ENCODE results near the gene CNPY2.

CNPY2 gene

GRCh38 chr12:56299308-56299852, 16.4 kb downstream of the CNPY2 start:
- Histone ChIP-seq H4K20me1 (ENCODE audit: insufficient read depth, low read length, poor library complexity, severe bottlenecking) (peaks cover 33% of the 10 kb centered on the region), H3K9me3 (ENCODE audit: insufficient read depth, low read depth, low read length) (no peaks in the 10 kb centered on the region), H3K36me3 (ENCODE audit: insufficient read depth, low read length) (no peaks in the 10 kb centered on the region), H3F3A (ENCODE audit: low read depth) (no peaks in the 10 kb centered on the region), H3K4me2 (ENCODE audit: low read depth, low read length, poor library complexity, severe bottlenecking) (peak overlapping the region; percentile 84), H3K9me2 (replicated peaks; ENCODE audit: low read depth, low read length) (no peaks in the 10 kb centered on the region), H3K79me2 (ENCODE audit: insufficient read depth, low read length) (peaks cover 67% of the 10 kb centered on the region), H3K27me3 (ENCODE audit: insufficient read depth, low read length, poor library complexity, severe bottlenecking) (no peaks in the 10 kb centered on the region), H3K9ac (ENCODE audit: low read depth, low read length, poor library complexity, severe bottlenecking) (peak overlapping the region; percentile 80), H3K4me1 (ENCODE audit: insufficient read depth, low read length, poor library complexity, severe bottlenecking) (peaks cover 44% of the 10 kb centered on the region), H2AFZ (ENCODE audit: low read length) (peak overlapping the region; percentile 86), H3K4me3 (ENCODE audit: low read length, poor library complexity, severe bottlenecking) (peak overlapping the region; percentile 95)
- no peak for TF ChIP-seq CTCF (conservative IDR thresholded peaks at IDR 0.05; ENCODE audit: low read length)
- no peak for TF ChIP-seq EZH2phosphoT487 (IDR thresholded peaks at IDR 0.05; ENCODE audit: borderline replicate concordance)

GRCh38 chr12:56298828-56299227, 17.0 kb downstream of the CNPY2 start:
- H3K36me3 ChIP-seq (ENCODE audit: insufficient read depth, low read length), result no peaks in the 10 kb centered on the region
- H2AFZ ChIP-seq (ENCODE audit: low read length), result no peak overlapping the region
- peaks cover 33% of the 10 kb centered on the region for H4K20me1 ChIP-seq (ENCODE audit: insufficient read depth, low read length, poor library complexity, severe bottlenecking)
- no peaks in the 10 kb centered on the region for H3K9me2 ChIP-seq (replicated peaks; ENCODE audit: low read depth, low read length)
- H3K9ac ChIP-seq (ENCODE audit: low read depth, low read length, poor library complexity, severe bottlenecking), result peak overlapping the region; percentile 80
- H3K4me2 ChIP-seq (ENCODE audit: low read depth, low read length, poor library complexity, severe bottlenecking), result peak overlapping the region; percentile 84
- peaks cover 47% of the 10 kb centered on the region for H3K4me1 ChIP-seq (ENCODE audit: insufficient read depth, low read length, poor library complexity, severe bottlenecking)
- peak overlapping the region; percentile 95 for H3K4me3 ChIP-seq (ENCODE audit: low read length, poor library complexity, severe bottlenecking)
- no peaks in the 10 kb centered on the region for H3K27me3 ChIP-seq (ENCODE audit: insufficient read depth, low read length, poor library complexity, severe bottlenecking)
- H3F3A ChIP-seq (ENCODE audit: low read depth), result no peaks in the 10 kb centered on the region
- H3K9me3 ChIP-seq (ENCODE audit: insufficient read depth, low read depth, low read length), result no peaks in the 10 kb centered on the region
- peaks cover 72% of the 10 kb centered on the region for H3K79me2 ChIP-seq (ENCODE audit: insufficient read depth, low read length)
- no peak for TF ChIP-seq CTCF (conservative IDR thresholded peaks at IDR 0.05; ENCODE audit: low read length)
- TF ChIP-seq EZH2phosphoT487 (IDR thresholded peaks at IDR 0.05; ENCODE audit: borderline replicate concordance), result no peak

- H4K20me1 ChIP-seq (ENCODE audit: insufficient read depth, low read length, poor library complexity, severe bottlenecking), result peaks cover 37% of the 10 kb centered on the region
- peaks cover 84% of the 10 kb centered on the region for H3K79me2 ChIP-seq (ENCODE audit: insufficient read depth, low read length)
- no peak overlapping the region for H2AFZ ChIP-seq (ENCODE audit: low read length)
- no peaks in the 10 kb centered on the region for H3F3A ChIP-seq (ENCODE audit: low read depth)
- no peaks in the 10 kb centered on the region for H3K9me2 ChIP-seq (replicated peaks; ENCODE audit: low read depth, low read length)
- H3K27me3 ChIP-seq (ENCODE audit: insufficient read depth, low read length, poor library complexity, severe bottlenecking), result no peaks in the 10 kb centered on the region
- peak overlapping the region; percentile 84 for H3K4me2 ChIP-seq (ENCODE audit: low read depth, low read length, poor library complexity, severe bottlenecking)
- H3K9ac ChIP-seq (ENCODE audit: low read depth, low read length, poor library complexity, severe bottlenecking), result peak overlapping the region; percentile 24
- no peaks in the 10 kb centered on the region for H3K36me3 ChIP-seq (ENCODE audit: insufficient read depth, low read length)
- no peaks in the 10 kb centered on the region for H3K9me3 ChIP-seq (ENCODE audit: insufficient read depth, low read depth, low read length)
- H3K4me1 ChIP-seq (ENCODE audit: insufficient read depth, low read length, poor library complexity, severe bottlenecking), result peaks cover 48% of the 10 kb centered on the region
- H3K4me3 ChIP-seq (ENCODE audit: low read length, poor library complexity, severe bottlenecking), result peak overlapping the region; percentile 95
- TF ChIP-seq EZH2phosphoT487 (IDR thresholded peaks at IDR 0.05; ENCODE audit: borderline replicate concordance), result no peak
- no peak for TF ChIP-seq CTCF (conservative IDR thresholded peaks at IDR 0.05; ENCODE audit: low read length)
Measured at GRCh38 chr12:56297400-56297799, 18.4 kb downstream of the CNPY2 start.
